H9 (cell line): Measurements from ENCODE around the gene ARF1. TPM values are rescaled to one million over a fixed set of nuclear protein-coding genes. Genes with fewer than 3 reads are reported as not detected.

Experiments used
- DNase-seq: peaks from one replicate; pipeline ENCODE4 v3.0.0-alpha.2; 2017
- H2AFZ ChIP-seq: one replicate; pipeline ENCODE4 v1.6.1; 2013; ENCODE audit warnings: mild to moderate bottlenecking, low read length, control low read depth, moderate library complexity
- H2AK5ac ChIP-seq: 2 replicates; pipeline ENCODE4 v1.6.1; 2013; ENCODE audit warnings: low read length, control low read depth, mixed read lengths; ENCODE audit not compliant: insufficient read length
- H2BK120ac ChIP-seq: one replicate; pipeline ENCODE4 v1.6.1; 2013; ENCODE audit warnings: low read depth, mild to moderate bottlenecking, low read length, control low read depth, inconsistent platforms; ENCODE audit not compliant: poor library complexity, severe bottlenecking
- H2BK12ac ChIP-seq: 2 replicates; pipeline ENCODE4 v1.6.1; 2013; ENCODE audit warnings: low read length, control low read depth, mixed read lengths, low read depth; ENCODE audit not compliant: insufficient read length
- H2BK15ac ChIP-seq: 2 replicates; pipeline ENCODE4 v1.6.1; 2013; ENCODE audit warnings: low read depth, low read length, control low read depth
- H2BK20ac ChIP-seq: one replicate; pipeline ENCODE4 v1.6.1; 2013; ENCODE audit warnings: low read depth, mild to moderate bottlenecking, low read length, control low read depth, inconsistent platforms; ENCODE audit not compliant: poor library complexity, severe bottlenecking
- H2BK5ac ChIP-seq: 2 replicates; pipeline ENCODE4 v1.6.1; 2013; ENCODE audit warnings: low read length, control low read depth, mixed read lengths; ENCODE audit not compliant: insufficient read length
- H3K14ac ChIP-seq: 2 replicates; pipeline ENCODE4 v1.6.1; 2013; ENCODE audit warnings: low read length, control low read depth; ENCODE audit not compliant: insufficient read depth
- H3K18ac ChIP-seq: 2 replicates; pipeline ENCODE4 v1.6.1; 2013; ENCODE audit warnings: low read depth, mild to moderate bottlenecking, mixed read lengths, low read length, control low read depth; ENCODE audit not compliant: insufficient read length
- H3K23ac ChIP-seq: 2 replicates; pipeline ENCODE4 v1.6.1; 2013; ENCODE audit warnings: low read length, control low read depth, mixed read lengths, low read depth; ENCODE audit not compliant: insufficient read length
- H3K23me2 ChIP-seq: 2 replicates; pipeline ENCODE4 v1.6.1; 2013; ENCODE audit warnings: low read depth, mild to moderate bottlenecking, mixed read lengths, low read length, control low read depth; ENCODE audit not compliant: insufficient read length, poor library complexity, severe bottlenecking
- H3K27ac ChIP-seq: 2 replicates; pipeline ENCODE4 v1.5.1; 2013; ENCODE audit warnings: low read length, control low read depth, mixed read lengths, low read depth; ENCODE audit not compliant: insufficient read length
- H3K27me3 ChIP-seq: 2 replicates; pipeline ENCODE4 v1.6.1; 2013; ENCODE audit warnings: low read length, control low read depth, inconsistent platforms; ENCODE audit not compliant: insufficient read depth
- H3K4ac ChIP-seq: 2 replicates; pipeline ENCODE4 v1.6.1; 2013; ENCODE audit warnings: low read depth, mild to moderate bottlenecking, control low read depth, inconsistent platforms, low read length, moderate library complexity
- H3K4me1 ChIP-seq: 2 replicates; pipeline ENCODE4 v1.6.1; 2013; ENCODE audit warnings: low read length, control low read depth, inconsistent platforms; ENCODE audit not compliant: insufficient read depth
- H3K4me2 ChIP-seq: 2 replicates; pipeline ENCODE4 v1.6.1; 2013; ENCODE audit warnings: low read length, control low read depth, mixed read lengths; ENCODE audit not compliant: insufficient read length, insufficient read depth
- H3K56ac ChIP-seq: 2 replicates; pipeline ENCODE4 v1.6.1; 2013; ENCODE audit warnings: low read depth, mild to moderate bottlenecking, mixed read lengths, low read length, control low read depth; ENCODE audit not compliant: insufficient read length
- H3K79me1 ChIP-seq: 2 replicates; pipeline ENCODE4 v1.6.1; 2013; ENCODE audit warnings: low read depth, mild to moderate bottlenecking, moderate library complexity, low read length, control low read depth, inconsistent platforms; ENCODE audit not compliant: insufficient read depth, poor library complexity, severe bottlenecking
- H3K79me2 ChIP-seq: 2 replicates; pipeline ENCODE4 v1.6.1; 2013; ENCODE audit warnings: low read length, control low read depth, inconsistent platforms; ENCODE audit not compliant: insufficient read depth
- H3K9ac ChIP-seq: 2 replicates; pipeline ENCODE4 v1.6.1; 2013; ENCODE audit warnings: low read length, control low read depth, mixed read lengths; ENCODE audit not compliant: insufficient read length; ENCODE audit errors: extremely low read depth
- H3K9me3 ChIP-seq: one replicate; pipeline ENCODE4 v1.6.1; 2013; ENCODE audit warnings: low read depth, low read length, inconsistent platforms; ENCODE audit not compliant: control insufficient read depth
- H3T11ph ChIP-seq: one replicate; pipeline ENCODE4 v1.6.1; 2013; ENCODE audit warnings: mild to moderate bottlenecking, low read length, control low read depth, inconsistent platforms
- H4K20me1 ChIP-seq: one replicate; pipeline ENCODE4 v1.6.1; 2013; ENCODE audit not compliant: control insufficient read depth, insufficient read length, insufficient read depth
- H4K5ac ChIP-seq: 2 replicates; pipeline ENCODE4 v1.6.1; 2013; ENCODE audit warnings: low read depth, mild to moderate bottlenecking, mixed read lengths, low read length, control low read depth; ENCODE audit not compliant: insufficient read length
- H4K8ac ChIP-seq: replicated peaks from 2 replicates; pipeline ENCODE4 v1.6.1; 2013; ENCODE audit warnings: low read length, control low read depth, mixed read lengths, low read depth; ENCODE audit not compliant: insufficient read length
- H4K91ac ChIP-seq: 2 replicates; pipeline ENCODE4 v1.6.1; 2013; ENCODE audit warnings: low read depth, mild to moderate bottlenecking, moderate library complexity, mixed read lengths, low read length, control low read depth; ENCODE audit not compliant: insufficient read length
- H3K27ac Mint-ChIP-seq, 3 experiments: 2 replicates in 2 of 3; 3 replicates in 1 of 3; pipeline ENCODE4 v1.8.0; 2020 to 2021; ENCODE audit warnings: mixed read lengths in 3 of 3, mild to moderate bottlenecking in 1 of 3, moderate library complexity in 1 of 3
- H3K27me3 Mint-ChIP-seq: 2 replicates; pipeline ENCODE4 v1.8.0; 2021; ENCODE audit warnings: low read depth, mild to moderate bottlenecking, moderate library complexity, mixed read lengths
- H3K36me3 Mint-ChIP-seq, 3 experiments: 2 replicates in 2 of 3; 3 replicates in 1 of 3; pipeline ENCODE4 v1.8.0; 2020 to 2021; ENCODE audit warnings: low read depth in 3 of 3, mixed read lengths in 3 of 3; ENCODE audit not compliant: insufficient read depth in 1 of 3
- H3K4me1 Mint-ChIP-seq, 2 experiments: 2 replicates each; pipeline ENCODE4 v1.8.0; 2020; ENCODE audit warnings: mixed read lengths in 2 of 2
- H3K4me3 Mint-ChIP-seq, 2 experiments: 2 replicates in 1 of 2; 3 replicates in 1 of 2; pipeline ENCODE4 v1.8.0; 2020 to 2021; ENCODE audit warnings: mild to moderate bottlenecking in 2 of 2, mixed read lengths in 2 of 2, moderate library complexity in 1 of 2
- H3K9me3 Mint-ChIP-seq, 2 experiments: 2 replicates in 1 of 2; 3 replicates in 1 of 2; pipeline ENCODE4 v1.8.0; 2020; ENCODE audit warnings: mild to moderate bottlenecking in 2 of 2, mixed read lengths in 2 of 2, moderate library complexity in 1 of 2
- WGBS: extraction: QIAGEN DNeasy Blood & Tissue Kit; methylation state at CpG from one replicate; pipeline ENCODE4 v1.1.7; 2013; ENCODE audit warnings: missing lambda C conversion rate, low lambda C conversion rate, mixed read lengths; ENCODE audit not compliant: insufficient read length; ENCODE audit errors: extremely low coverage; 5-methylcytosine and 5-hydroxymethylcytosine counted together
- total RNA-seq: library from RNA; stranded (reverse); gene quantifications from 2 replicates; pipeline ENCODE4 v1.2.1, GENCODE V29; 2021
- TF ChIP-seq, protein P1 (sequence below): fragments of 200-600 bp; sonication (generic); conservative IDR thresholded peaks from 3 replicates; pipeline ENCODE4 v1.8.0; 2021; ENCODE audit warnings: antibody characterized with exemption, mild to moderate bottlenecking

The ARF1 gene
- total RNA-seq, 1 experiment from 2014 or later: 258 TPM

DNA sequence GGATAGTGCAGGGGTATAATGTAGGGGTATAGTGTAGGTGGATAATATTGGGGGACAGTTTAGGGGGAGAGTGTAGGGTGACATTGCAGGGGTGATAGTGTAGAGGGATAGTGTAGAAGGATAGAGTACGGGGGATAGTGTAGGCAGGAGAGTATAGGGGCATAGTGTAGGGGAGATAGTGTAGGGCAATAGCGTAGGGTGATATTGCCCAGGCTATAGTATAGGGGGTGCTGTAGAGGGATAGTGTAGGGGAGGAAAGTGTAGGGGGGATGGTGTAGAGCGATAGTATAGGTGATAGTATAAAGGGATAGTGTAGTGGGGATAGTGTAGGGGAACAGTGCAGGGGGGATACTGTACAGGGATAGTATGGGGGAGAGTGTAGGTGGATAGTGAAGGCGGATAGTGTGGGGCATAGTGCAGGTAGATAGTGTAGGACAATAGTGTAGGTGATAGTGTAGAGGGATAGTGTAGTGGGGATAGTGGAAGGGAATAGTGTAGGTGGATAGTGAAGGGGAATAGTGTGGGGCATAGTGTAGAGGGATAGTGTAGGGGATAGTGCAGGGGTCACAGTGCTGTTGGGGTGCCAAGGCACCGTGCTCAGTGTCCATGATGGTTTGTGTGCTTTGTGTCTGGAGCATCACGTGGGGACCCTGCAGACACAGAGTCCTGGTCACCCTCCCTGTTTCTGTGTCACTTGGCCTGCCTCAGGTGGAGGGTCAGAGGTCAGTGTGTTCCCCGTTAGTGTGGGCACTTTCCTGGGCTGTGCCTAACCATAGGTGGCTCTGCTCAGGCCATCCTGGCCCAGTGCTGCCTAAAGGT, 10.5 kb upstream of the ARF1 start:
- Histone ChIP-seq H3K4me2 (no peak overlapping the region), H3K79me2 (no peaks in the 10 kb centered on the region), H3T11ph (no peak overlapping the region), H4K20me1 (no peaks in the 10 kb centered on the region), H4K8ac (no peak overlapping the region), H2BK12ac (no peak overlapping the region), H2BK20ac (no peak overlapping the region), H3K14ac (no peak overlapping the region), H3K9ac (no peak overlapping the region), H4K5ac (no peak overlapping the region), H3K18ac (no peak overlapping the region), H2BK15ac (no peak overlapping the region), H3K4me1 (no peaks in the 10 kb centered on the region), H3K27me3 (peaks cover 74% of the 10 kb centered on the region; the same call in 1 of the 2 replicates), H2BK120ac (no peak overlapping the region), H2AFZ (no peak overlapping the region), H3K4ac (no peak overlapping the region), H3K9me3 (no peaks in the 10 kb centered on the region), H2AK5ac (no peak overlapping the region), H3K56ac (no peak overlapping the region), H2BK5ac (no peak overlapping the region), H4K91ac (no peak overlapping the region), H3K79me1 (no peaks in the 10 kb centered on the region), H3K27ac (no peak overlapping the region), H3K23me2 (no peaks in the 10 kb centered on the region), H3K23ac (no peak overlapping the region)
- no peaks in the 10 kb centered on the region for H3K9me3 Mint-ChIP-seq
- H3K27me3 Mint-ChIP-seq: peaks cover 76% of the 10 kb centered on the region
- no peak overlapping the region for H3K27ac Mint-ChIP-seq
- H3K4me1 Mint-ChIP-seq: peaks cover 0 to 14% of the 10 kb centered on the region in 2 experiments; a peak in 3 of 4 replicates
- no peak overlapping the region; a peak in 1 of 5 replicates for H3K4me3 Mint-ChIP-seq
- no peak for DNase-seq
- TF ChIP-seq, protein P1, sequence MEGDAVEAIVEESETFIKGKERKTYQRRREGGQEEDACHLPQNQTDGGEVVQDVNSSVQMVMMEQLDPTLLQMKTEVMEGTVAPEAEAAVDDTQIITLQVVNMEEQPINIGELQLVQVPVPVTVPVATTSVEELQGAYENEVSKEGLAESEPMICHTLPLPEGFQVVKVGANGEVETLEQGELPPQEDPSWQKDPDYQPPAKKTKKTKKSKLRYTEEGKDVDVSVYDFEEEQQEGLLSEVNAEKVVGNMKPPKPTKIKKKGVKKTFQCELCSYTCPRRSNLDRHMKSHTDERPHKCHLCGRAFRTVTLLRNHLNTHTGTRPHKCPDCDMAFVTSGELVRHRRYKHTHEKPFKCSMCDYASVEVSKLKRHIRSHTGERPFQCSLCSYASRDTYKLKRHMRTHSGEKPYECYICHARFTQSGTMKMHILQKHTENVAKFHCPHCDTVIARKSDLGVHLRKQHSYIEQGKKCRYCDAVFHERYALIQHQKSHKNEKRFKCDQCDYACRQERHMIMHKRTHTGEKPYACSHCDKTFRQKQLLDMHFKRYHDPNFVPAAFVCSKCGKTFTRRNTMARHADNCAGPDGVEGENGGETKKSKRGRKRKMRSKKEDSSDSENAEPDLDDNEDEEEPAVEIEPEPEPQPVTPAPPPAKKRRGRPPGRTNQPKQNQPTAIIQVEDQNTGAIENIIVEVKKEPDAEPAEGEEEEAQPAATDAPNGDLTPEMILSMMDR: no peak
- WGBS: 100% methylated on average over 3 of the region's 7 CpGs
- H3K36me3 Mint-ChIP-seq: no peaks in the 10 kb centered on the region
